ENCODE data around the gene ARHGAP40.
A peak's percentile ranks its signal among the peaks of the same experiment; 100 is the strongest.

ARHGAP40 gene

GRCh38 chr20:38664284-38664683, 62.7 kb downstream of the ARHGAP40 start:
- no peak overlapping the region for H2BK120ac ChIP-seq (ENCODE audit: low read depth, low read length)
- no peak overlapping the region for H2AK5ac ChIP-seq (ENCODE audit: low read depth, low read length)
- peaks cover 9 to 14% of the 10 kb centered on the region in 2 donors for H3K4me1 ChIP-seq (ENCODE audit: control insufficient read depth in 2 of 2, insufficient read depth in 1 of 2, low read depth in 1 of 2, low read length in 2 of 2)
- H3K23ac ChIP-seq (ENCODE audit: low read depth, low read length, poor library complexity) = no peak overlapping the region
- no peak overlapping the region for H3K14ac ChIP-seq (ENCODE audit: low read length)
- no peak overlapping the region for H4K91ac ChIP-seq (ENCODE audit: low read depth, low read length, poor library complexity)
- H3K9ac ChIP-seq (ENCODE audit: low read depth, low read length, poor library complexity) = no peak overlapping the region
- no peaks in the 10 kb centered on the region for H3K79me1 ChIP-seq (ENCODE audit: low read depth, low read length)
- H3K27me3 ChIP-seq (ENCODE audit: control insufficient read depth in 3 of 3, insufficient read depth in 3 of 3, low read depth in 1 of 3, low read length in 3 of 3) = peaks cover 0 to 35% (median 0%) of the 10 kb centered on the region in 3 experiments
- WGBS, 2 donors (ENCODE audit: extremely low coverage in 2 of 2, insufficient read length in 2 of 2, insufficient replicate concordance in 1 of 2) = no CpG with 5 or more reads among the region's 2 CpGs
- no peak overlapping the region for H3K18ac ChIP-seq (ENCODE audit: low read length)
- no peak for DNase-seq (ENCODE audit: low spot score)
- H3K4me2 ChIP-seq (ENCODE audit: insufficient read depth, low read length, poor library complexity, severe bottlenecking) = no peak overlapping the region
- H3K4ac ChIP-seq (ENCODE audit: low read length) = no peak overlapping the region
- no peak overlapping the region for H2BK5ac ChIP-seq (ENCODE audit: low read length)
- H3K27ac ChIP-seq (replicated peaks; ENCODE audit: low read length) = no peak overlapping the region
- no peak overlapping the region for H2BK12ac ChIP-seq (ENCODE audit: low read length)
- no peak overlapping the region for H2AFZ ChIP-seq (ENCODE audit: low read length)
- no peak overlapping the region for H3K4me3 ChIP-seq (ENCODE audit: low read length in 2 of 2)
- H4K8ac ChIP-seq (ENCODE audit: low read depth, low read length) = no peak overlapping the region
- no peaks in the 10 kb centered on the region for H3K9me3 ChIP-seq (replicated peaks in 1 of 2; ENCODE audit: control insufficient read depth in 2 of 2, insufficient read depth in 1 of 2, low read depth in 1 of 2, low read length in 2 of 2)
- no peak overlapping the region for H2BK15ac ChIP-seq (ENCODE audit: low read length)
- no peaks in the 10 kb centered on the region for H3K36me3 ChIP-seq (replicated peaks in 1 of 2; ENCODE audit: control insufficient read depth in 2 of 2, insufficient read depth in 2 of 2, low read length in 2 of 2)

- no peak overlapping the region for H2BK5ac ChIP-seq (ENCODE audit: low read length)
- no peak overlapping the region for H3K9ac ChIP-seq (ENCODE audit: low read depth, low read length, poor library complexity)
- no peak overlapping the region for H2BK120ac ChIP-seq (ENCODE audit: low read depth, low read length)
- no peaks in the 10 kb centered on the region for H3K9me3 ChIP-seq (replicated peaks in 1 of 2; ENCODE audit: control insufficient read depth in 2 of 2, insufficient read depth in 1 of 2, low read depth in 1 of 2, low read length in 2 of 2)
- H4K91ac ChIP-seq (ENCODE audit: low read depth, low read length, poor library complexity) = no peak overlapping the region
- DNase-seq (ENCODE audit: low spot score) = no peak
- H3K27ac ChIP-seq (replicated peaks; ENCODE audit: low read length) = no peak overlapping the region
- no peaks in the 10 kb centered on the region for H3K79me1 ChIP-seq (ENCODE audit: low read depth, low read length)
- no peak overlapping the region for H2AFZ ChIP-seq (ENCODE audit: low read length)
- no peak overlapping the region for H2BK15ac ChIP-seq (ENCODE audit: low read length)
- H2AK5ac ChIP-seq (ENCODE audit: low read depth, low read length) = no peak overlapping the region
- H3K4me2 ChIP-seq (ENCODE audit: insufficient read depth, low read length, poor library complexity, severe bottlenecking) = no peak overlapping the region
- peaks cover 9 to 11% of the 10 kb centered on the region in 2 donors for H3K4me1 ChIP-seq (ENCODE audit: control insufficient read depth in 2 of 2, insufficient read depth in 1 of 2, low read depth in 1 of 2, low read length in 2 of 2)
- no peak overlapping the region for H3K4ac ChIP-seq (ENCODE audit: low read length)
- WGBS, 2 donors (ENCODE audit: extremely low coverage in 2 of 2, insufficient read length in 2 of 2, insufficient replicate concordance in 1 of 2) = no CpG with 5 or more reads among the region's 3 CpGs
- no peak overlapping the region for H3K23ac ChIP-seq (ENCODE audit: low read depth, low read length, poor library complexity)
- no peak overlapping the region for H3K4me3 ChIP-seq (ENCODE audit: low read length in 2 of 2)
- H3K18ac ChIP-seq (ENCODE audit: low read length) = no peak overlapping the region
- H2BK12ac ChIP-seq (ENCODE audit: low read length) = no peak overlapping the region
- no peak overlapping the region for H3K14ac ChIP-seq (ENCODE audit: low read length)
- H3K27me3 ChIP-seq (ENCODE audit: control insufficient read depth in 3 of 3, insufficient read depth in 3 of 3, low read depth in 1 of 3, low read length in 3 of 3) = peaks cover 0 to 35% (median 0%) of the 10 kb centered on the region in 3 experiments
- no peaks in the 10 kb centered on the region for H3K36me3 ChIP-seq (replicated peaks in 1 of 2; ENCODE audit: control insufficient read depth in 2 of 2, insufficient read depth in 2 of 2, low read length in 2 of 2)
- H4K8ac ChIP-seq (ENCODE audit: low read depth, low read length) = no peak overlapping the region
Measured at GRCh38 chr20:38665094-38665493, 63.5 kb downstream of the ARHGAP40 start.

- no peak overlapping the region for H3K4me2 ChIP-seq (ENCODE audit: insufficient read depth, low read length, poor library complexity, severe bottlenecking)
- H3K27ac ChIP-seq (replicated peaks; ENCODE audit: low read length) = peak overlapping the region; percentile 9
- H2AFZ ChIP-seq (ENCODE audit: low read length) = no peak overlapping the region
- H4K91ac ChIP-seq (ENCODE audit: low read depth, low read length, poor library complexity) = no peak overlapping the region
- no peak overlapping the region for H2BK12ac ChIP-seq (ENCODE audit: low read length)
- H3K18ac ChIP-seq (ENCODE audit: low read length) = peak overlapping the region; percentile 92
- no peak overlapping the region for H2AK5ac ChIP-seq (ENCODE audit: low read depth, low read length)
- WGBS, 2 donors (ENCODE audit: extremely low coverage in 2 of 2, insufficient read length in 2 of 2, insufficient replicate concordance in 1 of 2) = no CpG with 5 or more reads among the region's 11 CpGs
- no peak for DNase-seq (ENCODE audit: low spot score)
- H3K36me3 ChIP-seq (replicated peaks in 1 of 2; ENCODE audit: control insufficient read depth in 2 of 2, insufficient read depth in 2 of 2, low read length in 2 of 2) = no peaks in the 10 kb centered on the region
- peak overlapping the region; percentile 39 for H3K9ac ChIP-seq (ENCODE audit: low read depth, low read length, poor library complexity)
- H2BK120ac ChIP-seq (ENCODE audit: low read depth, low read length) = no peak overlapping the region
- H3K27me3 ChIP-seq (ENCODE audit: control insufficient read depth in 3 of 3, insufficient read depth in 3 of 3, low read depth in 1 of 3, low read length in 3 of 3) = peaks cover 0 to 33% (median 0%) of the 10 kb centered on the region in 3 experiments
- no peak overlapping the region for H4K8ac ChIP-seq (ENCODE audit: low read depth, low read length)
- peak overlapping the region; percentile 66 for H2BK15ac ChIP-seq (ENCODE audit: low read length)
- no peak overlapping the region for H3K14ac ChIP-seq (ENCODE audit: low read length)
- H3K23ac ChIP-seq (ENCODE audit: low read depth, low read length, poor library complexity) = peak overlapping the region; percentile 56
- no peaks in the 10 kb centered on the region for H3K9me3 ChIP-seq (replicated peaks in 1 of 2; ENCODE audit: control insufficient read depth in 2 of 2, insufficient read depth in 1 of 2, low read depth in 1 of 2, low read length in 2 of 2)
- peaks cover 9 to 11% of the 10 kb centered on the region in 2 donors for H3K4me1 ChIP-seq (ENCODE audit: control insufficient read depth in 2 of 2, insufficient read depth in 1 of 2, low read depth in 1 of 2, low read length in 2 of 2)
- H2BK5ac ChIP-seq (ENCODE audit: low read length) = peak overlapping the region; percentile 21
- no peak overlapping the region for H3K4ac ChIP-seq (ENCODE audit: low read length)
- H3K4me3 ChIP-seq (ENCODE audit: low read length in 2 of 2) = no peak overlapping the region
- H3K79me1 ChIP-seq (ENCODE audit: low read depth, low read length) = no peaks in the 10 kb centered on the region
Measured at GRCh38 chr20:38665506-38666285, 64.1 kb downstream of the ARHGAP40 start.

DNA sequence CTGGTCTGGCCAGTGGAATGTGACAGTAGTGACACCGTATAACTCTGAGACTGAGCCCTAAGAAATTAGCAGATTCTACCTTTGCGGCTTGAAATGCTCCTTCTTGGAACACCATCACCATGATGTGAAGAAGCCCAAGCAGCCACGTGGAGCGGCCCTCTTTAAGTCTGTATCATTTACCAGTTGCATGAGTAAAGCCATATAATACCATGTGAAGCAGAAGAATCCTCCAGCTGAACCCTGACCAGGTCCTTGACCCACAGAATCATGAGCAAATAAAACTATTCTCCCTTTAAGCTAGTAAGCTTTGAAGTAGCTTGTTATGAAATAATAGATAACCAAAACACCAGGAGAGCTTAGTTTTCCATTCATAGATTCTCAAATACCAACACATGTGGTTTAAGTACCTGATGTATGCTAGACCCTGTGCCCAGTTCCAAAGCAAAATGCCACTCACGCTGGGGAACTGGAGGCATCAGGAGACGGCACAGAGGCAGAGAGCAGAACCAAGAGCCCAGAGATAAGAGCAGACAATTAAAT, 65.9 kb downstream of the ARHGAP40 start:
- Histone ChIP-seq H3K18ac (ENCODE audit: low read length) (no peak overlapping the region), H3K27me3 (ENCODE audit: control insufficient read depth in 3 of 3, insufficient read depth in 3 of 3, low read depth in 1 of 3, low read length in 3 of 3) (peaks cover 0 to 43% (median 0%) of the 10 kb centered on the region in 3 experiments), H3K4me2 (ENCODE audit: insufficient read depth, low read length, poor library complexity, severe bottlenecking) (no peak overlapping the region), H2BK15ac (ENCODE audit: low read length) (no peak overlapping the region), H3K9ac (ENCODE audit: low read depth, low read length, poor library complexity) (no peak overlapping the region), H3K14ac (ENCODE audit: low read length) (no peak overlapping the region), H3K9me3 (replicated peaks in 1 of 2; ENCODE audit: control insufficient read depth in 2 of 2, insufficient read depth in 1 of 2, low read depth in 1 of 2, low read length in 2 of 2) (no peaks in the 10 kb centered on the region), H3K36me3 (replicated peaks in 1 of 2; ENCODE audit: control insufficient read depth in 2 of 2, insufficient read depth in 2 of 2, low read length in 2 of 2) (no peaks in the 10 kb centered on the region), H2AK5ac (ENCODE audit: low read depth, low read length) (no peak overlapping the region), H3K23ac (ENCODE audit: low read depth, low read length, poor library complexity) (no peak overlapping the region), H3K27ac (replicated peaks; ENCODE audit: low read length) (no peak overlapping the region), H3K4ac (ENCODE audit: low read length) (no peak overlapping the region), H2BK5ac (ENCODE audit: low read length) (no peak overlapping the region), H2BK12ac (ENCODE audit: low read length) (no peak overlapping the region), H3K4me1 (ENCODE audit: control insufficient read depth in 2 of 2, insufficient read depth in 1 of 2, low read depth in 1 of 2, low read length in 2 of 2) (peaks cover 9 to 15% of the 10 kb centered on the region in 2 donors), H4K8ac (ENCODE audit: low read depth, low read length) (no peak overlapping the region), H3K4me3 (ENCODE audit: low read length in 2 of 2) (no peak overlapping the region), H3K79me1 (ENCODE audit: low read depth, low read length) (no peaks in the 10 kb centered on the region), H4K91ac (ENCODE audit: low read depth, low read length, poor library complexity) (no peak overlapping the region), H2AFZ (ENCODE audit: low read length) (no peak overlapping the region), H2BK120ac (ENCODE audit: low read depth, low read length) (no peak overlapping the region)
- no CpG with 5 or more reads among the region's 6 CpGs for WGBS, 2 donors (ENCODE audit: extremely low coverage in 2 of 2, insufficient read length in 2 of 2, insufficient replicate concordance in 1 of 2)
- no peak for DNase-seq (ENCODE audit: low spot score)

All from neuronal stem cell (in vitro differentiated cells).